22Rv1 (cell line): ENCODE results near the gene SMPD2.

ENCODE experiments used
- CTCF ChIP-seq: fragments of 450-650 bp; IDR thresholded peaks from 2 replicates; pipeline ENCODE4 v1.5.1; 2017; ENCODE audit warnings: mild to moderate bottlenecking
- ZFX ChIP-seq: fragments of 450-650 bp; IDR thresholded peaks from 2 replicates; pipeline ENCODE4 v1.6.1; 2017; ENCODE audit warnings: antibody characterized with exemption, borderline replicate concordance

- no peak for TF ChIP-seq CTCF
- TF ChIP-seq ZFX, result no peak
Measured at GRCh38 chr6:109471105-109471810, 30.7 kb downstream of the SMPD2 start.
